Osteoblast (primary cell): ENCODE measurements around the gene MMP11. TPM values are rescaled to one million over a fixed set of nuclear protein-coding genes. Genes with fewer than 3 reads are reported as not detected.
A peak's percentile ranks its signal among the peaks of the same experiment; 100 is the strongest.

ENCODE experiments used
- DNase-seq: peaks from one replicate; pipeline ENCODE4 v3.0.0; 2011; ENCODE audit warnings: low spot score, mixed read lengths; ENCODE audit not compliant: insufficient read length; ENCODE audit errors: missing footprints
- H2AFZ ChIP-seq: 2 replicates; pipeline ENCODE4 v1.6.0; 2011; ENCODE audit warnings: mild to moderate bottlenecking, low read length
- H3K27ac ChIP-seq: 2 replicates; pipeline ENCODE4 v1.5.1; 2011; ENCODE audit warnings: mild to moderate bottlenecking, low read depth, low read length, moderate library complexity
- H3K27me3 ChIP-seq: 2 replicates; pipeline ENCODE4 v1.6.0; 2012; ENCODE audit warnings: mild to moderate bottlenecking, control low read depth, inconsistent platforms, low read length, moderate library complexity; ENCODE audit not compliant: insufficient read depth
- H3K36me3 ChIP-seq: 2 replicates; pipeline ENCODE4 v1.5.1; 2011; ENCODE audit warnings: mild to moderate bottlenecking, low read length, control low read depth, moderate library complexity; ENCODE audit not compliant: insufficient read depth
- H3K4me1 ChIP-seq: 2 replicates; pipeline ENCODE4 v1.5.1; 2011; ENCODE audit warnings: mild to moderate bottlenecking, low read length, control low read depth, moderate library complexity; ENCODE audit not compliant: insufficient read depth
- H3K4me2 ChIP-seq: 2 replicates; pipeline ENCODE4 v1.6.0; 2011; ENCODE audit warnings: mild to moderate bottlenecking, low read length; ENCODE audit not compliant: insufficient read depth
- H3K4me3 ChIP-seq: fragments of 200-600 bp; sonication (generic); 3 replicates; pipeline ENCODE4 v1.5.1; 2012; ENCODE audit warnings: mild to moderate bottlenecking, low read length, inconsistent platforms; ENCODE audit not compliant: insufficient read depth
- H3K79me2 ChIP-seq: 2 replicates; pipeline ENCODE4 v1.6.0; 2012; ENCODE audit warnings: mild to moderate bottlenecking, low read length, control low read depth, inconsistent platforms; ENCODE audit not compliant: insufficient read depth
- H3K9me3 ChIP-seq: 2 replicates; pipeline ENCODE4 v1.5.1; 2011; ENCODE audit warnings: low read depth, low read length, control low read depth
- H4K20me1 ChIP-seq: 2 replicates; pipeline ENCODE4 v1.6.0; 2012; ENCODE audit warnings: mild to moderate bottlenecking, low read length, control low read depth; ENCODE audit not compliant: insufficient read depth
- total RNA-seq: library from RNA; depleted of rRNA; stranded (reverse); fragments of >200 nt; gene quantifications from 2 replicates; pipeline ENCODE4 v1.2.3, GENCODE V29; 2012
- TF ChIP-seq, protein P1 (sequence below): IDR thresholded peaks from 2 replicates; pipeline ENCODE4 v1.5.1; 2011; ENCODE audit warnings: mild to moderate bottlenecking, low read depth, low read length, moderate library complexity; ENCODE audit errors: extremely low read depth

The MMP11 gene
- total RNA-seq, 1 donor, result 23.5 TPM

DNA sequence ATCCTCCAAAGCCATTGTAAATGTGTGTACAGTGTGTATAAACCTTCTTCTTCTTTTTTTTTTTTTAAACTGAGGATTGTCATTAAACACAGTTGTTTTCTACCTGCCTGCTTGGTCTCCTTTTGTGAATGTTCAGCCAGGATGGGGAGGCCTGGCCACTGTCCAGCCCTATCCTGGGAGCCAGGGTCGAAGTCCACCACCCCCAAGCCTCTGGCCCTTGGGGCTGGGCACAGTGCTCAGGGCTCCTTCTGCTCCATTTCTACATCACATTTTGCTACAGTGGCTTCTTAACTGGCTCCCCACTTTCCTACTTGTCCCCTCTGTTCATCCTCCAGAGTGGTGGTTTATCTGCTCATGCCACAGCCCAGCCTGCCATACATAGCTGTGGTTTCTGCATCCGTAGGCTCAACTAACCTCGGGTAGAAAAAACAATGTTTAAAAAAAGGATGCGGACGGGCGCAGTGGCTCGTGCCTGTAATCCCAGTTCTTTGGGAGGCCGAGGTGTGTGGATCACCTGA is 11.6 kb downstream of the MMP11 start:
- H3K27ac ChIP-seq, result no peak overlapping the region
- peaks cover 42% of the 10 kb centered on the region for H3K4me1 ChIP-seq
- no peaks in the 10 kb centered on the region for H3K9me3 ChIP-seq
- H3K4me3 ChIP-seq, result no peak overlapping the region
- no peaks in the 10 kb centered on the region for H3K27me3 ChIP-seq
- no peak overlapping the region for H2AFZ ChIP-seq
- peaks cover 20% of the 10 kb centered on the region for H4K20me1 ChIP-seq
- H3K36me3 ChIP-seq, result no peaks in the 10 kb centered on the region
- DNase-seq, result peak; percentile 94
- TF ChIP-seq, protein P1, sequence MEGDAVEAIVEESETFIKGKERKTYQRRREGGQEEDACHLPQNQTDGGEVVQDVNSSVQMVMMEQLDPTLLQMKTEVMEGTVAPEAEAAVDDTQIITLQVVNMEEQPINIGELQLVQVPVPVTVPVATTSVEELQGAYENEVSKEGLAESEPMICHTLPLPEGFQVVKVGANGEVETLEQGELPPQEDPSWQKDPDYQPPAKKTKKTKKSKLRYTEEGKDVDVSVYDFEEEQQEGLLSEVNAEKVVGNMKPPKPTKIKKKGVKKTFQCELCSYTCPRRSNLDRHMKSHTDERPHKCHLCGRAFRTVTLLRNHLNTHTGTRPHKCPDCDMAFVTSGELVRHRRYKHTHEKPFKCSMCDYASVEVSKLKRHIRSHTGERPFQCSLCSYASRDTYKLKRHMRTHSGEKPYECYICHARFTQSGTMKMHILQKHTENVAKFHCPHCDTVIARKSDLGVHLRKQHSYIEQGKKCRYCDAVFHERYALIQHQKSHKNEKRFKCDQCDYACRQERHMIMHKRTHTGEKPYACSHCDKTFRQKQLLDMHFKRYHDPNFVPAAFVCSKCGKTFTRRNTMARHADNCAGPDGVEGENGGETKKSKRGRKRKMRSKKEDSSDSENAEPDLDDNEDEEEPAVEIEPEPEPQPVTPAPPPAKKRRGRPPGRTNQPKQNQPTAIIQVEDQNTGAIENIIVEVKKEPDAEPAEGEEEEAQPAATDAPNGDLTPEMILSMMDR, result no peak
- H3K4me2 ChIP-seq, result peak overlapping the region; percentile 60
- peaks cover 23% of the 10 kb centered on the region for H3K79me2 ChIP-seq

DNA sequence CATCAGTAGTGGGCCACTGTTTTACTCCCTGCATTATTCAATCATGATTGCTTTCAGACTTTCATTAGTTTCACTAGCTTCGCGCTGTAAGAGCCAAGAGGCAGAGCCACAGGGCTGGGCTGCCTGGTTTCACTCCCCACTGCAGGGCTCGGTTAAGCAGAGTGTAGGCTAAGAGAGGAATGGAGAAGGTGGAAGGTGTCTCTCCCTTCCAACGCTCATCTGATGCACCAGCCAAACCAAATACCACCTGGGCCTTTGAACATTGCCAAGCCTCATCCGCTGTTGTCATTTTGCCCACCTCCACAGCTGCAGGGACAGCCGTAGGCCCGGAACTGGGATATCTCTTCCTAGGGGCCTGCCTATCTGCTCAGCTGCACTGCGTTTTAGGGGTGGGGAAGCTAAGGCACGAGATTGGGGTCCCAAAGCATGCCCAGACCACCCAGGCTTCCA is 13.6 kb downstream of the MMP11 start:
- TF ChIP-seq, protein P1, result no peak

DNA sequence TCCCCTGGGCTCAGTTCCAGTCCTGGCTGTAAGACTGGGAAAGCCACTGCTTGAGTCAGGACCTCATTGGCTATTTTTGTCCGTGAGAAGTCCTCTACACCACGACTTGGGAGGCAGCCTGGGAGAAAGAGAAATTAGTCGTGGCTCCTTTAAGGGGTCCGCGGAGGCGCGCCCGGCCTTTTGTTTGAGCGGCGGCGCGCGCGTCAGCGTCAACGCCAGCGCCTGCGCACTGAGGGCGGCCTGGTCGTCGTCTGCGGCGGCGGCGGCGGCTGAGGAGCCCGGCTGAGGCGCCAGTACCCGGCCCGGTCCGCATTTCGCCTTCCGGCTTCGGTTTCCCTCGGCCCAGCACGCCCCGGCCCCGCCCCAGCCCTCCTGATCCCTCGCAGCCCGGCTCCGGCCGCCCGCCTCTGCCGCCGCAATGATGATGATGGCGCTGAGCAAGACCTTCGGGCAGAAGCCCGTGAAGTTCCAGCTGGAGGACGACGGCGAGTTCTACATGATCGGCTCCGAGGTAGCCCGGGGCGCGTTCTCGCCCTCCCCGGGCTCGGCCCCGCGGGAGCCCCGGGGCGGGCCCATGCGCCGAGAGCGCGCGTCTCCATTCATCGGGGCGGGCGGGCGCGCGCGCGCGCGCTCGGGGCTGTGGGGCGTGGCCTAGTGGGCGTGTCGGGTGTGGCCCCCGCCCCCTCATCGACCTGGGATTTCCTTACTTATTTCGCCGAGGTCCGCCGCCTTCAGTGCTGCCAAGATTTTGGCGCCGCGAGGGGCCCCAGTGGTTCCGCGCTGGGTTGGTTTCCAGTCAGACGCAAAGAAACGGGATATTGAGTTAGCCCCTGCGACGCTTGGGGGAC is 14.3 kb downstream of the MMP11 start, which contains the start of gene SMARCB1:
TSS of gene SMARCB1 (plus strand) at position 215 of the 848 bp plus-strand sequence. CDS start at position 419, 204 bp downstream.
- DNase-seq, result peak; percentile 99
- H3K4me2 ChIP-seq, result peak within 1 kb of the TSS; percentile 90
- H3K4me3 ChIP-seq, result peak within 1 kb of the TSS; percentile 85
- peak within 1 kb of the TSS; percentile 90 for H2AFZ ChIP-seq
- H3K79me2 ChIP-seq, result peaks cover 50% of the 10 kb centered on the region
- peaks cover 41% of the 10 kb centered on the region for H4K20me1 ChIP-seq
- H3K27ac ChIP-seq, result peak within 1 kb of the TSS; percentile 94
- H3K4me1 ChIP-seq, result peaks cover 43% of the 10 kb centered on the region
- TF ChIP-seq, protein P1, result no peak
- H3K27me3 ChIP-seq, result no peaks in the 10 kb centered on the region
- peaks cover 8% of the 10 kb centered on the region for H3K36me3 ChIP-seq
- no peaks in the 10 kb centered on the region for H3K9me3 ChIP-seq

More for the DNA sequence above, 13.6 kb downstream of the MMP11 start:
- Histone ChIP-seq H3K36me3 (peaks cover 2% of the 10 kb centered on the region), H3K4me2 (peak overlapping the region; percentile 90), H3K27ac (peak overlapping the region; percentile 94), H3K79me2 (peaks cover 43% of the 10 kb centered on the region), H3K4me1 (peaks cover 48% of the 10 kb centered on the region), H3K4me3 (peak overlapping the region; percentile 85), H3K9me3 (no peaks in the 10 kb centered on the region), H3K27me3 (no peaks in the 10 kb centered on the region), H2AFZ (peak overlapping the region; percentile 84), H4K20me1 (peaks cover 34% of the 10 kb centered on the region)
- peak; percentile 36 for DNase-seq

DNA sequence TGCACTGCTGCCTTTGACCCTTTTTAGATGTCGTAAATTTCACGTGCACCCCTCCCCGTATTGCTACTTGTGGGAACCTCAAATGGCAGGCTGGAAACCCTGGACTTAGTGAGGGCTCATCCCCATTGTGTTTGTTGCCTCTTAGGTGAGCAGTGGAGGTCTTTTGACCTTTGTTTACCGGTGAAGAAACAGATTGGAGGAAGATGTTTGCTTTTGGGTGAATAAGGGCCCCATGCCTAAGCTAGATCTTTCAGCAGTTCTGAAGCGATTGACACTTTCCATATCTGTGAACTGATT is 14.9 kb downstream of the MMP11 start:
- H3K9me3 ChIP-seq, result no peaks in the 10 kb centered on the region

More for the DNA sequence above, 14.9 kb downstream of the MMP11 start:
- DNase-seq, result no peak
- Histone ChIP-seq H2AFZ (peak overlapping the region; percentile 44), H3K27me3 (no peaks in the 10 kb centered on the region), H3K4me1 (peaks cover 41% of the 10 kb centered on the region), H3K4me2 (peak overlapping the region; percentile 90), H3K79me2 (peaks cover 55% of the 10 kb centered on the region), H3K4me3 (peak overlapping the region; percentile 85), H4K20me1 (peaks cover 46% of the 10 kb centered on the region), H3K36me3 (peaks cover 14% of the 10 kb centered on the region), H3K27ac (peak overlapping the region; percentile 94)
- TF ChIP-seq, protein P1, result no peak
